NCI-H1417 (cell line): ENCODE data around the gene RETN.

Experiments used
- DNase-seq, 3 experiments: peaks; one replicate each; lab custom pipeline; 2025; lab: John Stamatoyannopoulos, UW

RETN gene

GRCh38 chr19:7668842-7669241, at the start of gene RETN:
Gene RETN, plus strand, starts transcription at chr19:7669049. Its CDS starts 278 bp downstream, at chr19:7669327.
- no peak for DNase-seq

GRCh38 chr19:7619671-7620441, 49.0 kb upstream of the RETN start:
- no peak for DNase-seq

GRCh38 chr19:7620442-7621412, 48.1 kb upstream of the RETN start:
- DNase-seq: no peak

- DNase-seq: no peak
These were observed 45.7 kb upstream of the RETN start for GRCh38 chr19:7622933-7623685.

- no peak for DNase-seq
These were observed 44.9 kb upstream of the RETN start for GRCh38 chr19:7623725-7624603.

GRCh38 chr19:7624810-7625209, 44.0 kb upstream of the RETN start:
- no peak for DNase-seq

GRCh38 chr19:7625763-7626372, 43.0 kb upstream of the RETN start:
- DNase-seq: no peak

GRCh38 chr19:7627166-7627565, 41.7 kb upstream of the RETN start:
- DNase-seq: no peak

GRCh38 chr19:7628589-7629311, 40.1 kb upstream of the RETN start:
- peak in 1 of 3 experiments; percentile 39 for DNase-seq

GRCh38 chr19:7629347-7630054, 39.3 kb upstream of the RETN start, which contains the start of the genes PET100 and XAB2:
Gene PET100, plus strand, starts transcription at chr19:7629793. Its CDS starts 41 bp downstream, at chr19:7629834.
Gene XAB2, minus strand, starts transcription at chr19:7629545. Its CDS starts 18 bp downstream, at chr19:7629527.
- DNase-seq: peak; percentile 93 to 100 (median 98)

GRCh38 chr19:7631577-7631976, 37.3 kb upstream of the RETN start:
- no peak for DNase-seq

GRCh38 chr19:7632340-7633203, 36.3 kb upstream of the RETN start:
- DNase-seq: no peak

GRCh38 chr19:7633698-7634097, 35.2 kb upstream of the RETN start, which contains the start of gene PCP2:
Gene PCP2, minus strand, starts transcription at chr19:7633719. Its CDS starts 262 bp downstream, at chr19:7633457.
- DNase-seq: no peak

GRCh38 chr19:7635670-7636069, 33.2 kb upstream of the RETN start:
- no peak for DNase-seq

- DNase-seq: peak in 1 of 3 experiments; percentile 45
These were observed 32.5 kb upstream of the RETN start for GRCh38 chr19:7636317-7636690.

- DNase-seq: peak; percentile 82 to 83 (median 82)
These were observed 32.0 kb upstream of the RETN start, which contains the start of gene STXBP2 for GRCh38 chr19:7636691-7637373. Gene STXBP2, plus strand, starts transcription at chr19:7637110. Its CDS starts 40 bp downstream, at chr19:7637150.
